ENCODE results near the gene TM9SF1.

The TM9SF1 gene

GRCh38 chr14:24195186-24196070, at the start of gene TM9SF1:
TM9SF1 (minus strand) TSS chr14:24195441; CDS start chr14:24195019, 422 bp downstream.
- DNase-seq = peak; percentile 68 to 83

- DNase-seq = peak; percentile 54 to 55
These were observed 48.1 kb upstream of the TM9SF1 start for GRCh38 chr14:24243336-24243836.

GRCh38 chr14:24241829-24242443, 46.7 kb upstream of the TM9SF1 start:
- peak; percentile 98 for DNase-seq

- no peak for DNase-seq
These were observed 45.1 kb upstream of the TM9SF1 start for GRCh38 chr14:24240110-24240918.

GRCh38 chr14:24238527-24239037, 43.3 kb upstream of the TM9SF1 start:
- DNase-seq = no peak

- DNase-seq = no peak
These were observed 42.9 kb upstream of the TM9SF1 start for GRCh38 chr14:24238123-24238522.

GRCh38 chr14:24237463-24237955, 42.3 kb upstream of the TM9SF1 start:
- DNase-seq = no peak

GRCh38 chr14:24236689-24237462, 41.6 kb upstream of the TM9SF1 start:
- DNase-seq = no peak

- DNase-seq = no peak
These were observed 40.8 kb upstream of the TM9SF1 start for GRCh38 chr14:24235804-24236688.

GRCh38 chr14:24234095-24235005, 39.1 kb upstream of the TM9SF1 start:
- DNase-seq = no peak

GRCh38 chr14:24233538-24233866, 38.3 kb upstream of the TM9SF1 start:
- DNase-seq = no peak

GRCh38 chr14:24232645-24233537, 37.6 kb upstream of the TM9SF1 start, which contains the start of gene GMPR2:
GMPR2 (plus strand) TSS chr14:24232929; CDS start chr14:24233254, 325 bp downstream.
- peak; percentile 91 to 92 for DNase-seq

GRCh38 chr14:24232121-24232644, 36.9 kb upstream of the TM9SF1 start, which contains the start of gene NEDD8:
NEDD8 (minus strand) TSS chr14:24232367; CDS start chr14:24232267, 100 bp downstream.
- peak; percentile 91 to 96 for DNase-seq

- peak in 1 of 2 experiments; percentile 51 for DNase-seq
These were observed 36.3 kb upstream of the TM9SF1 start for GRCh38 chr14:24231263-24232120.

- DNase-seq = no peak
These were observed 33.7 kb upstream of the TM9SF1 start for GRCh38 chr14:24228902-24229301.

- no peak for DNase-seq
These were observed 31.2 kb upstream of the TM9SF1 start for GRCh38 chr14:24226473-24226872.

GRCh38 chr14:24224618-24225071, 29.4 kb upstream of the TM9SF1 start:
- no peak for DNase-seq
